A673 (cell line): ENCODE measurements around the gene ID1.

Experiments
- CTCF ChIP-seq: fragments of 300-800, 200-600 bp; sonication (generic); conservative IDR thresholded peaks from 2 replicates; pipeline ENCODE4 v1.5.1; 2017; ENCODE audit warnings: low read depth, mild to moderate bottlenecking, antibody characterized with exemption, low read length, moderate library complexity, mixed read lengths
- EZH2 ChIP-seq: fragments of 200-600 bp; sonication (generic); IDR thresholded peaks from 2 replicates; pipeline ENCODE4 v1.6.1; 2017; ENCODE audit warnings: borderline replicate concordance, low read depth, mild to moderate bottlenecking, mixed read lengths, antibody characterized with exemption, low read length; ENCODE audit not compliant: poor library complexity, severe bottlenecking

GRCh38 chr20:31653561-31653960 is 48.5 kb downstream of the ID1 start:
- TF ChIP-seq CTCF (no peak), EZH2 (no peak)
